Suprapubic skin (tissue), 4 donors: ENCODE data around the gene SEC14L3. TPM values are rescaled to one million over a fixed set of nuclear protein-coding genes. Genes with fewer than 3 reads are reported as not detected.

ENCODE experiments used
- DNase-seq, 2 donors: peaks; one replicate each; pipeline ENCODE4 v3.0.0-alpha.2; 2019; ENCODE audit warnings: low spot score in 2 of 2
- H3K27ac ChIP-seq: fragments of 200-600 bp; sonication (generic); one replicate; pipeline ENCODE4 v1.5.1; 2019
- H3K27me3 ChIP-seq: fragments of 200-600 bp; sonication (generic); one replicate; pipeline ENCODE4 v1.5.1; 2019
- H3K36me3 ChIP-seq: fragments of 200-600 bp; sonication (generic); one replicate; pipeline ENCODE4 v1.5.1; 2019
- H3K4me1 ChIP-seq: fragments of 200-600 bp; sonication (generic); one replicate; pipeline ENCODE4 v1.5.1; 2019
- H3K4me3 ChIP-seq: fragments of 200-600 bp; sonication (generic); one replicate; pipeline ENCODE4 v1.5.1; 2019; ENCODE audit warnings: mild to moderate bottlenecking
- H3K9me3 ChIP-seq: fragments of 200-600 bp; sonication (generic); one replicate; pipeline ENCODE4 v1.5.1; 2019
- EP300 ChIP-seq: sonication (generic); formaldehyde crosslinking; IDR thresholded peaks from one replicate; pipeline ENCODE4 v1.6.1; 2017; ENCODE audit warnings: antibody characterized with exemption
- POLR2A ChIP-seq, 2 donors: fragments of 450-650 bp; IDR thresholded peaks; one replicate each; pipeline ENCODE4 v1.6.1; 2017; ENCODE audit warnings: antibody characterized with exemption in 2 of 2, mild to moderate bottlenecking in 2 of 2, moderate library complexity in 2 of 2
- POLR2AphosphoS5 ChIP-seq, 3 donors: sonication (generic); formaldehyde crosslinking; IDR thresholded peaks; one replicate each; pipeline ENCODE4 v1.6.1; 2017; ENCODE audit warnings: antibody characterized with exemption in 3 of 3
- WGBS: methylation state at CpG from one replicate; pipeline ENCODE4 v1.1.5; 2018; 5-methylcytosine and 5-hydroxymethylcytosine counted together
- total RNA-seq, 4 donors: library from RNA; depleted of rRNA; stranded (reverse); fragments of >200 nt; gene quantifications; one replicate each; pipeline ENCODE4 v1.1.0, GENCODE V29; 2016
- TF ChIP-seq, protein P1 (sequence below), 2 donors: fragments of 200-600 bp in 1 of 2; fragments of 450-650 bp in 1 of 2; sonication (generic) in 1 of 2; IDR thresholded peaks; one replicate each; pipeline ENCODE4 v1.5.1; 2016 to 2019; ENCODE audit warnings: antibody characterized with exemption in 2 of 2, mild to moderate bottlenecking in 1 of 2, moderate library complexity in 1 of 2

The SEC14L3 gene
- total RNA-seq, 4 donors from 2014 or later = not detected

DNA sequence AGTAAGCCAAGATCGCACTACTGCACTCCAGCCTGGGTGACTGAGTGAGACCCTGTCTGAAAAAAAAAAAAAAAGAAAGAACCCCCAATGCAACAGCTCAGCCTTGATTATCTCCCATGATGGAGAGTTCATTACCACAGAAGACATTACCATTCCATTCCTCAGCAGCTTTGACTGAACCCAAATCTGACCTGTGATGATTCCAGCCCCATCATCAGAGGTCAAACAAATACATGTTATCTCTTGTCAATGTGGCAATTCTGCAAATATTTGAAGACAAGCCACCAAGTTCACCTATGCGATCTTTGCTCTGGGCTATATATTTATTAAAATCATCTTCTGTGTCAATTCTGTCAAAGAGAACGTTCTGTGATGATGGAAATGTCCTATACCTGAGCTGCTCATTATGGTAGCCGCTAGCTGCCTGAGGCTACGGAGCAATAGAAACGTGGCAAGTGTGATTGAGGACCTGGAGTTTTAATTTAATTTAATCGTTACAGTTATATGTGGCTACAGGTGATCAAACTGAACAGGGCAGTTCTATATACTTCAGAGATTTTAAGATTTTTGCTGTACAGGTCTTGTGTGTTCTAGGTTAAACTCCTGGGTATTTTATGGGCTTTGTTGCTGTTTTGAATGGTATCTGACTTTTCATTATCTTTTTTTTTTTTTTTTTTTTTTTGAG lies 25.8 kb upstream of the SEC14L3 start:
- no peaks in the 10 kb centered on the region for H3K9me3 ChIP-seq
- no peak for TF ChIP-seq EP300
- TF ChIP-seq, protein P1, sequence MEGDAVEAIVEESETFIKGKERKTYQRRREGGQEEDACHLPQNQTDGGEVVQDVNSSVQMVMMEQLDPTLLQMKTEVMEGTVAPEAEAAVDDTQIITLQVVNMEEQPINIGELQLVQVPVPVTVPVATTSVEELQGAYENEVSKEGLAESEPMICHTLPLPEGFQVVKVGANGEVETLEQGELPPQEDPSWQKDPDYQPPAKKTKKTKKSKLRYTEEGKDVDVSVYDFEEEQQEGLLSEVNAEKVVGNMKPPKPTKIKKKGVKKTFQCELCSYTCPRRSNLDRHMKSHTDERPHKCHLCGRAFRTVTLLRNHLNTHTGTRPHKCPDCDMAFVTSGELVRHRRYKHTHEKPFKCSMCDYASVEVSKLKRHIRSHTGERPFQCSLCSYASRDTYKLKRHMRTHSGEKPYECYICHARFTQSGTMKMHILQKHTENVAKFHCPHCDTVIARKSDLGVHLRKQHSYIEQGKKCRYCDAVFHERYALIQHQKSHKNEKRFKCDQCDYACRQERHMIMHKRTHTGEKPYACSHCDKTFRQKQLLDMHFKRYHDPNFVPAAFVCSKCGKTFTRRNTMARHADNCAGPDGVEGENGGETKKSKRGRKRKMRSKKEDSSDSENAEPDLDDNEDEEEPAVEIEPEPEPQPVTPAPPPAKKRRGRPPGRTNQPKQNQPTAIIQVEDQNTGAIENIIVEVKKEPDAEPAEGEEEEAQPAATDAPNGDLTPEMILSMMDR (IDR thresholded peaks at IDR 0.05) = no peak
- no peak for TF ChIP-seq POLR2A (IDR thresholded peaks at IDR 0.05)
- TF ChIP-seq POLR2AphosphoS5 (IDR thresholded peaks at IDR 0.05) = no peak
- 66% methylated on average over 7 of the region's 7 CpGs for WGBS
- no peaks in the 10 kb centered on the region for H3K36me3 ChIP-seq
- H3K27me3 ChIP-seq = peaks cover 7% of the 10 kb centered on the region
- no peak overlapping the region for H3K4me3 ChIP-seq
- no peak for DNase-seq
- H3K27ac ChIP-seq = no peak overlapping the region
- no peaks in the 10 kb centered on the region for H3K4me1 ChIP-seq

DNA sequence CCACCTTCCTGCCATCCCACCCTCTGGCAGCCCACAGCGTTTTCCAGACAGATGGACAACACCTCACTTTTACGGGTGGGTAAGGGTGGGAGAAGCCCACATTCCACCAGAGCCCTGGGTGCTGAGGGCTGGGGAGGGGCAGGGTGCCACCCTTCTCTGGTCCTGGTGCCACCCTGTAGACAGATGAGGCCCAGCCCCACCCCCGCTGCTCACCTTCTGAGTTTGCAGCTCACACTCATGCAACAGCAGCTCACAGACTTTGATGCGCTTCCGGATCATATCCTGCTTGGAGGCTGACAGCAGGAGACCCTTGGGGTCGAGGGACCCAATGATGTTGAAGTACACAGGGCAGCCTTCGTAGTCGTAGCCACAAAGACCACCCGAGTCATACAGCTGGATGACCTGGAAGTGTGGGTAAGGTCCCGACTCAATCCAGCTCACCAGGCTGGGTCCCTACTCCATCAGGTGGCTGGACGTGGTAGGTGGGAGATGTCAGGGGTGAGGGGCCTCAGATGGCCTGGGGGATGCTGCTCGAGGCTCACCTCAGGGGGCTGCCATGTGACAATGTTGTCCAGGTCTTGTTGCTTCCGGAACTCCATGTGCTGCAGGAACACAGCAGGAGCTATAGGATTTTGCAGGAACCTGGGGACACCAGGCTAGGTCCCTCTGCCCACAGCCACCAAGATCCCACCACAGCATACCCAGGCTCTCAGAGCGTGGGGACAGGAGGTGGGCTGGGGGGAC lies 23.4 kb upstream of the SEC14L3 start:
- no peak for DNase-seq
- H3K4me1 ChIP-seq = no peaks in the 10 kb centered on the region
- no peaks in the 10 kb centered on the region for H3K36me3 ChIP-seq
- WGBS = 86% methylated on average over 13 of the region's 14 CpGs
- H3K9me3 ChIP-seq = no peaks in the 10 kb centered on the region
- TF ChIP-seq, protein P1 (IDR thresholded peaks at IDR 0.05) = no peak
- TF ChIP-seq POLR2A (IDR thresholded peaks at IDR 0.05) = no peak
- TF ChIP-seq POLR2AphosphoS5 (IDR thresholded peaks at IDR 0.05) = no peak
- TF ChIP-seq EP300 = no peak
- H3K27me3 ChIP-seq = peaks cover 7% of the 10 kb centered on the region
- H3K27ac ChIP-seq = no peak overlapping the region
- H3K4me3 ChIP-seq = no peak overlapping the region

DNA sequence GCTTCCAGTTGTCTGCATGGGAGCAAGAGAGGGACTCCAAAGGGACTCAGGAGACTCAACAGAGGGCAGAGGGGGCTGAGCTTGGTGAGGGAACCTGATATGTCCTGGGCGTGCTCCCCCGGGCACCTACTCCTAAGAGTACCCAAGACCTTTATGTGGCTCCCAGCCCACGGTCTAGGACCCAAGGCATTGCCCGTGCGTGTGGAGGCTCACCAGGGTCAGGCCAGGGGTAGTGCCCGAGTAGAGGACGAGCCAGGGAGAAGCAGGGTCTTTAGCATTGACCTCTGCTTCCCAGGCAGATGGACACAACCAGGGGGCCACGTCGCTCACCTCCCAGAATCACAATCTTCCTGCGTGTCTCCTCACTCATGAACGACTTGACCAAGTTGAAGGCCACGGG lies 20.3 kb upstream of the SEC14L3 start:
- Histone ChIP-seq H3K36me3 (no peaks in the 10 kb centered on the region), H3K27ac (no peak overlapping the region), H3K4me1 (no peaks in the 10 kb centered on the region), H3K27me3 (peaks cover 9% of the 10 kb centered on the region), H3K9me3 (no peaks in the 10 kb centered on the region), H3K4me3 (no peak overlapping the region)
- no peak for TF ChIP-seq POLR2AphosphoS5 (IDR thresholded peaks at IDR 0.05)
- TF ChIP-seq EP300 = no peak
- TF ChIP-seq POLR2A (IDR thresholded peaks at IDR 0.05) = no peak
- TF ChIP-seq, protein P1 (IDR thresholded peaks at IDR 0.05) = no peak
- no peak for DNase-seq
- WGBS = 84% methylated on average over 6 of the region's 12 CpGs

DNA sequence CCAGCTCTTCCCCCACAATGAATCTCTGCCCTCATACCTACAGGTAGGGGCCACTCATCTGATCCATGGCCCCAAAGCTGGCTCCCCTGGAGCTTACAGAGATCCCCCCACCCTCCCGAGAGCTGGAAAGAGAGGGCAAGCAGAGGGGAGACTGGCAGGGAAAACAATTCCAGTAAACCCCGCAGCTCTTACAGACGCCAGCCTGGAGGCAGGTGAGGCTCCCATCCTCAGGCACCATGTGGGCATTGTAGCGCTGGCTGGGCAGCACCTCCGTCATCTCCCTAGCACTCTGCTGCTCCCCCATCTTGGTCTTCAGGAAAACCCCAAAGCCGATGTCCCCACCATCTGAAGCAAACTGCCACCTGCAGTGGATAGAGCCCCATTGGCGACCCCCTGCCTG lies 19.6 kb upstream of the SEC14L3 start:
- Histone ChIP-seq H3K4me1 (no peaks in the 10 kb centered on the region), H3K27me3 (peaks cover 9% of the 10 kb centered on the region), H3K4me3 (no peak overlapping the region), H3K9me3 (no peaks in the 10 kb centered on the region), H3K36me3 (no peaks in the 10 kb centered on the region), H3K27ac (no peak overlapping the region)
- no peak for DNase-seq
- 100% methylated on average over 3 of the region's 7 CpGs for WGBS
- TF ChIP-seq POLR2A (IDR thresholded peaks at IDR 0.05) = no peak
- TF ChIP-seq POLR2AphosphoS5 (IDR thresholded peaks at IDR 0.05) = no peak
- TF ChIP-seq EP300 = no peak
- TF ChIP-seq, protein P1 (IDR thresholded peaks at IDR 0.05) = no peak

DNA sequence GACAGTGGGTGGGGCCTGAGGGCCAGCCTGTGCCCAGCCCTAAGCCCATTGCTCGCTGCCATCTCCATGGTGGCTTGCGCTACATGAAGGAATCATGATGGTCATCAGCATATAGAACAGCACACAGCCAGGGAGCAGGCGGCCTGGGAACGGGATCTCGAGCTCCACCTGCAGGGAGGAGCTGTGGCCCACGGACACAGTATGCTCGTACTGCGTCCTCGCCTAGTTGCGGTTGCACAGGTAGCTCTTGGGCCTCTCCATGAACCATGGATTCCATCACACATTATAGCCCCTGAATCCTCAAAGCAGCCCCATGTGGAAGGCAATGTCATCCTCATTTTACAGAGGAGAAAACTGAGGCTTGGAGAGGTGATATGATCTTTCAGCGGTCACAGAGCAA lies 18.6 kb upstream of the SEC14L3 start:
- WGBS = 82% methylated on average over 11 of the region's 11 CpGs

More for the DNA sequence above, 18.6 kb upstream of the SEC14L3 start:
- no peaks in the 10 kb centered on the region for H3K9me3 ChIP-seq
- TF ChIP-seq EP300 (no peak), POLR2AphosphoS5 (IDR thresholded peaks at IDR 0.05) (no peak), POLR2A (IDR thresholded peaks at IDR 0.05) (no peak)
- TF ChIP-seq, protein P1 (IDR thresholded peaks at IDR 0.05) = no peak
- H3K4me1 ChIP-seq = no peaks in the 10 kb centered on the region
- DNase-seq = no peak
- H3K36me3 ChIP-seq = no peaks in the 10 kb centered on the region
- no peak overlapping the region for H3K27ac ChIP-seq
- H3K27me3 ChIP-seq = peaks cover 9% of the 10 kb centered on the region
- H3K4me3 ChIP-seq = no peak overlapping the region
